Left lung (tissue), 10 donors: ENCODE results near the gene CAVIN1. TPM values are rescaled to one million over a fixed set of nuclear protein-coding genes. Genes with fewer than 3 reads are reported as not detected.
"Not testable (repeated sequence)": the region's sequence is repeated elsewhere in the genome, so short reads cannot be mapped to it uniquely, and the experiment has no call there.

Experiments used
- ATAC-seq: fragments of 200-7000 bp; cut with Tn5 transposase; one replicate; pipeline ENCODE4 v1.9.1; 2020; ENCODE audit warnings: moderate library complexity
- DNase-seq, 4 donors: peaks; one replicate each; pipeline ENCODE4 v3.0.0-alpha.2; 2013 to 2020
- H3K27ac ChIP-seq, 2 donors: fragments of 200-600 bp; sonication (generic) in 1 of 2; one replicate each; pipeline versions ENCODE4 v1.5.0 to v1.8.0; 2020 to 2021
- H3K27me3 ChIP-seq, 2 donors: fragments of 200-600 bp; sonication (generic) in 1 of 2; one replicate each; pipeline versions ENCODE4 v1.5.0 to v1.8.0; 2020 to 2021
- H3K36me3 ChIP-seq, 2 donors: fragments of 200-600 bp; sonication (generic) in 1 of 2; one replicate each; pipeline versions ENCODE4 v1.5.0 to v1.8.0; 2020 to 2021
- H3K4me1 ChIP-seq, 2 donors: fragments of 200-600 bp; one replicate each; pipeline ENCODE4 v1.8.0; 2021
- H3K4me3 ChIP-seq, 2 donors: fragments of 200-600 bp; sonication (generic) in 1 of 2; one replicate each; pipeline versions ENCODE4 v1.5.0 to v1.8.0; 2020 to 2021; ENCODE audit warnings: mild to moderate bottlenecking in 1 of 2
- H3K9me3 ChIP-seq, 2 donors: fragments of 200-600 bp; sonication (generic) in 1 of 2; one replicate each; pipeline versions ENCODE4 v1.5.0 to v1.8.0; 2020 to 2021
- intact Hi-C, 2 donors: fragments of 100-400 bp; cut with DNase I; formaldehyde crosslinking; loops; one replicate each; pipeline versions ENCODE4 v1.11.2 to v1.14.2; 2022
- polyA plus RNA-seq, 6 donors: library from polyadenylated mRNA; unstranded; fragments of 120-200 nt; gene quantifications; one replicate each; pipeline ENCODE4 v1.2.1, GENCODE V29; 2013; ENCODE audit not compliant: insufficient read length in 6 of 6
- total RNA-seq, 2 donors: library from RNA; stranded (reverse); fragmentation: NEBNext Ultra II Directional; extraction: Animal tissue kit (Norgen Biotek cat#: 25700); gene quantifications; one replicate each; pipeline ENCODE4 v1.2.1, GENCODE V29; 2021
- TF ChIP-seq, protein P1 (sequence below), 2 donors: fragments of 200-600 bp; sonication (generic) in 1 of 2; IDR thresholded peaks; one replicate each; pipeline versions ENCODE4 v1.5.0 to v1.8.0; 2021; ENCODE audit warnings: antibody characterized with exemption in 2 of 2
- donor health status: DM: no; HTN: yes; CAD: no.
- donor health status: DM: no; HTN: no; CAD: no.

CAVIN1 gene
- total and polyA plus RNA-seq, 8 donors = 163 to 320 (median 211) TPM

DNA sequence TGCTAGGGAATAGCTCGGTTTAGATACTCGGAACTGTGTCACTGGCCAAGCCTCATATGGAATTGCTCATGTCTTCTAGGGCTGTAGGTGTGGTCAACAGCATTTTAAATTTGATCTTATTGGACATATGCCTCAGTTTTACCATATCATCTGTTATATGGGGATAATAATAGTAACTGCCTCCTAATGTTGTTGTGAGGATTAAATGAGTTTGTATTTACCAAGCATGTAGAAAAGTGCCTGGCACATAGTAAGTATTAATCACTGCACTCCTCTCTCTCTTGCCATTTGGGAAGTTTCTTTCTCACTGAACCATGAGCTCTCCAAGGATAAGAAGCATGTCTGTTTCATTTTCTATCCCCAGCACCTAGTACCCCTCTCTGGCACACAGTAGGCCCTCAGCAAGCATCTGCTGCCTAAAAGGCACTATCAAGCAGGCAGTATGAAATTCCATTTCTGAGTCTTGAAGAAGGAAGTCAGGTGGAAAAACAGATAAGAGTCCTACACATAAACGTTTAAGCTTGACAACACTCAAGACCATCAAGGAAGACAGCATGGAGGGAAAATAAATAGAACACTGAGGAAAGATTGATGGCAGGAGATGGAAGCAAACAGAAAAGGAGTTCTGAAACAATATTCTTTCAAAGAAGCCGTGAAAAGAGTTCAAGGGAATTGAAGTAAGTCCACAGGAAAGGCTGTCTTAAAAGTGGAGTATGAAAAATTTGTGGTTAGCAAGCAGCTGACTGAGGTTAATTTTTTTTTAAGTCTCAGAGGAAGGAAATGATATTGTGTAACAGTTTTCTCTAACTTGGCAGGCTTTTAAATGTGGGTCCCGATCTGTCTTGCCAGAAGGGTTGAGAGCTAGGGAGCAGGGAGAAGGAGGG, 33.4 kb upstream of the CAVIN1 start:
- H3K36me3 ChIP-seq = peaks cover 0 to 8% of the 10 kb centered on the region in 2 donors
- intact Hi-C loops = no loop called here
- H3K9me3 ChIP-seq = no peaks in the 10 kb centered on the region
- TF ChIP-seq, protein P1, sequence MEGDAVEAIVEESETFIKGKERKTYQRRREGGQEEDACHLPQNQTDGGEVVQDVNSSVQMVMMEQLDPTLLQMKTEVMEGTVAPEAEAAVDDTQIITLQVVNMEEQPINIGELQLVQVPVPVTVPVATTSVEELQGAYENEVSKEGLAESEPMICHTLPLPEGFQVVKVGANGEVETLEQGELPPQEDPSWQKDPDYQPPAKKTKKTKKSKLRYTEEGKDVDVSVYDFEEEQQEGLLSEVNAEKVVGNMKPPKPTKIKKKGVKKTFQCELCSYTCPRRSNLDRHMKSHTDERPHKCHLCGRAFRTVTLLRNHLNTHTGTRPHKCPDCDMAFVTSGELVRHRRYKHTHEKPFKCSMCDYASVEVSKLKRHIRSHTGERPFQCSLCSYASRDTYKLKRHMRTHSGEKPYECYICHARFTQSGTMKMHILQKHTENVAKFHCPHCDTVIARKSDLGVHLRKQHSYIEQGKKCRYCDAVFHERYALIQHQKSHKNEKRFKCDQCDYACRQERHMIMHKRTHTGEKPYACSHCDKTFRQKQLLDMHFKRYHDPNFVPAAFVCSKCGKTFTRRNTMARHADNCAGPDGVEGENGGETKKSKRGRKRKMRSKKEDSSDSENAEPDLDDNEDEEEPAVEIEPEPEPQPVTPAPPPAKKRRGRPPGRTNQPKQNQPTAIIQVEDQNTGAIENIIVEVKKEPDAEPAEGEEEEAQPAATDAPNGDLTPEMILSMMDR (IDR thresholded peaks at IDR 0.05) = no peak
- H3K27me3 ChIP-seq = no peaks in the 10 kb centered on the region
- peaks cover 17 to 77% of the 10 kb centered on the region in 2 donors for H3K4me1 ChIP-seq
- peak overlapping the region; percentile 93 to 96 for H3K27ac ChIP-seq
- ATAC-seq (peak; percentile 15), DNase-seq (peak in 2 of 4 donors; percentile 66 to 80)
- peak overlapping the region in 1 of 2 donors; percentile 16 for H3K4me3 ChIP-seq

DNA sequence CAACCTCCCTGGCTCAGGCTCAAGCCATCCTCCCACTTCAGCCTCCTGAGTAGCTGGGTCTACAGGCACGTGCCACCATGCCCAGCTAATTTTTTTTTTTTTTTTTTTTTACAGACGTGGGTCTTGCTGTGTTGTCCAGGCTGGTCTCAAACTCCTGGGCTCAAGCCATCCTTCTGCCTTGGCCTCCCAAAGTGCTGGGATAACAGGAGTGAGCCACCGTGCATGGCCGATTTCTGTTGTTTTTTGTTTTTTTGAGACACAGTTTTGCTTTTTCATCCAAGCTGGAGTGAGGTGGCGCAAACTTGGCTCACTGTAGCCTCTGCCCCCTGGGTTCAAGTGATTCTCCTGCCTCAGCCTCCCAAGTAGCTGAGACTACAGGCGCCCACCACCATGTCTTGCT, 31.9 kb upstream of the CAVIN1 start:
- H3K4me3 ChIP-seq, H3K36me3 ChIP-seq, intact Hi-C loops, ATAC-seq, H3K27me3 ChIP-seq, H3K27ac ChIP-seq, DNase-seq, H3K9me3 ChIP-seq: not testable (repeated sequence)
- peaks cover 13 to 65% of the 10 kb centered on the region in 2 donors for H3K4me1 ChIP-seq

DNA sequence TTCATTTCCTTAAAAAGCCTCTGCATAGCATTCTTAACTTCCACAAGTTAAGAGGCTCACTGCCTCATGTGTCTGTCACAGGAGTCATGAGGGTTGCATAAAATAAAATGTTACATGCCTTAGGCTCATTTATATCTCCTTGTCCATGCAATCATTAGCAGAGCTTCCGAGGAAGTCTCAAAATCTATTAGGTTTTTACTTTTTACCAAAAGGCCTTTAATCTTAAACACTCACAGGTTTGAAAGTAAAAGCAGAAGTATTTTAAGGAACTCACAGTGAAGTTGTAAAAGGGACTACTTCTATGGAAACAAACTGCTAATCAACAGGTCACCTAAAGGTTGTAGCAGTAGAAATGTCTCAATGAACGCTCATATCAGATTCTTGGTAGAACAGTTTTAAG, 30.4 kb upstream of the CAVIN1 start:
- no peak for ATAC-seq
- intact Hi-C loops = no loop called here
- Histone ChIP-seq H3K4me3 (no peak overlapping the region), H3K36me3 (no peaks in the 10 kb centered on the region), H3K27ac (peak overlapping the region in 1 of 2 donors; percentile 80), H3K4me1 (peaks cover 13 to 59% of the 10 kb centered on the region in 2 donors), H3K9me3 (no peaks in the 10 kb centered on the region), H3K27me3 (no peaks in the 10 kb centered on the region)
- TF ChIP-seq, protein P1 (IDR thresholded peaks at IDR 0.05) = no peak
- DNase-seq = no peak

DNA sequence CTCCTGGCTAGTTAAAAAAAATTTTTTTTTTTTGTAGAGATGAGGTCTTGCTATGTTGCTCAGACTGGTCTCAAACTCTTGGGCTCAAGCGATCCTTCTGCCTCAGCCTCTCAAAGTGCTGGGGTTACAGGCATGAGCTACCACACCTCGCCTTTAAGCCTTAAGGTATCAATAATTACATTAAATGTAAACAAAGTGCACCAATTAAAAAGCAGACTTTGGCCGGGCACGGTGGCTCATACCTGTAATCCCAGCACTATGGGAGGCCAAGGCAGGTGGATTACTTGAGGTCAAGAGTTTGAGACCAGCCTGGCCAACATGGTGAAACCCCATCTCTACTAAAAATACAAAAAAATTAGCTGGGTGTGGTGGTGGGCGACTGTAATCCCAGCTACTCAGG, 28.2 kb upstream of the CAVIN1 start:
- intact Hi-C loops, H3K9me3 ChIP-seq, H3K27ac ChIP-seq, ATAC-seq, H3K4me3 ChIP-seq, H3K27me3 ChIP-seq, DNase-seq, H3K36me3 ChIP-seq: not testable (repeated sequence)
- H3K4me1 ChIP-seq = peaks cover under 1 to 38% of the 10 kb centered on the region in 2 donors

DNA sequence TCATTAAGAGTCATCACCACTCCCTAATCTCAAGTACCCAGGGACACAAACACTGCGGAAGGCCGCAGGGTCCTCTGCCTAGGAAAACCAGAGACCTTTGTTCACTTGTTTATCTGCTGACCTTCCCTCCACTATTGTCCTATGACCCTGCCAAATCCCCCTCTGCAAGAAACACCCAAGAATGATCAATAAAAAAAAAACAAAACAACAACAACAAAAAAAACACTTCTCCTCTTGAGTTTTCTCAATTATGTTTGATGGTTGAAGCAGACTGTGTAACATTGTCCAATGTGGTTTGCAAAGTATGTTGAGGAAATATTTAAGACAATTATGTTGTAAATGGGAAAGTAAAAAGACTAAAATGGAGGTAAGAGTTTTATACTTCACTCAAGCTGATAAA, 26.8 kb upstream of the CAVIN1 start:
- H3K27ac ChIP-seq, H3K9me3 ChIP-seq, H3K36me3 ChIP-seq, H3K4me3 ChIP-seq, ATAC-seq, H3K27me3 ChIP-seq, DNase-seq, intact Hi-C loops: not testable (repeated sequence)
- H3K4me1 ChIP-seq = peaks cover 0 to 25% of the 10 kb centered on the region in 2 donors

DNA sequence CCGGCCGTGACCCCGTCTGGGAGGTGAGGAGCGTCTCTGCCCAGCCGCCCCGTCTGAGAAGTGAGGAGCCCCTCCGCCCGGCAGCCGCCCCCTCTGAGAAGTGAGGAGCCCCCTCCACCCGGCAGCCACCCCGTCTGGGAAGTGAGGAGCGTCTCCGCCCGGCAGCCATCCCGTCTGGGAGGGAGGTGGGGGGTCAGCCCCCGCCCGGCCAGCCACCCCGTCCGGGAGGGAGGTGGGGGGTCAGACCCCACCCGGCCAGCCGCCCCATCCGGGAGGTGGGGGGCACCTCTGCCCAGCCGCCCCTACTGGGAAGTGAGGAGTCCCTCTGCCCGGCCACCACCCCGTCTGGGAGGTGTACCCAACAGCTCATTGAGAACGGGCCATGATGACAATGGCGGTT, 26.1 kb upstream of the CAVIN1 start:
- H3K27ac ChIP-seq, H3K36me3 ChIP-seq, intact Hi-C loops, H3K27me3 ChIP-seq, H3K4me3 ChIP-seq, H3K9me3 ChIP-seq, DNase-seq, ATAC-seq: not testable (repeated sequence)
- H3K4me1 ChIP-seq = peaks cover 0 to 18% of the 10 kb centered on the region in 2 donors

DNA sequence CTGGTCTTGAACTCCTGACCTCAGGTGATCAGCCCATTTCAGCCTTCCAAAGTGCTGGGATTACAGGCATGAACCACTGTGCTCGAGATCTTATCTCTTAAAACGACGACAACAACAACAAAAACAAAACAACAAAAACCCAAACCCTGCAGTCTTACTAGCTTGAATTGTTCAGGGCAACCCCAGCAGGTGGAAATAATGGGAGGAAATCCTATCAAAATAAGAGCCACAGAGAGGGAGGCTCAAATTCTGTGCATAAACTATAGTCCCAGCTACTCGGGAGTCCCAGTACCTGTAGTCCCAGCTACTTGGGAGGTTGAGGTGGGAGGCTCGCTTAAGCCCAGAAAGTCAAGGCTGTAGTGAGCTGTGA, 19.1 kb upstream of the CAVIN1 start:
- Histone ChIP-seq H3K27me3 (no peaks in the 10 kb centered on the region), H3K4me1 (peaks cover 0 to 18% of the 10 kb centered on the region in 2 donors), H3K36me3 (no peaks in the 10 kb centered on the region), H3K9me3 (no peaks in the 10 kb centered on the region), H3K27ac (no peak overlapping the region), H3K4me3 (no peak overlapping the region)
- DNase-seq = no peak
- no peak for ATAC-seq
- intact Hi-C loops = no loop called here
- TF ChIP-seq, protein P1 (IDR thresholded peaks at IDR 0.05) = no peak
